ENCODE measurements around the gene NR2F2. TPM values are rescaled to one million over a fixed set of nuclear protein-coding genes. Genes with fewer than 3 reads are reported as not detected.

NR2F2 gene
- total RNA-seq, 1 experiment from 2014 or later = 53.7 TPM

DNA sequence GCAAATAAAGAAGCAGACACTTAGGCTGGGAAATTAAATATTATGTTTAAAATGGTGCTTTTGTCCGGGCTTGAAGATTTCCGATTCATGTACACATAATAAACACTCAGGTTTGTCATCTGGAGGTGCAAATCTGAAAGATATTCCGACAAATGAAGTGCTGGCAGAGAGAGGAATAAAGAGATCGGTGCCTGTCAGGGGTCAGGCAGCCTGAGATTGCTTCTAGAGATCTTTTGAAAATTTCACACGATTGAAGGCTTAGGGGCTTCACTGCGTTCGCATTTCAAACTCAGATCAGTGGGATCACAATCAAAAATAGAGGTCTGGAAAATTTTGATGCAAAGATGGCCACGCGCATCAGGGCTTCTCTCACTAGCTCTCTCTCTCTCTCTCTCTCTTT, 33.2 kb downstream of the NR2F2 start:
- intact Hi-C loops (cut with micrococcal nuclease; ENCODE audit: unreplicated experiment) = loop anchor here (5.0 kb wide), 1 partner anchor 219 kb away; no protein-coding TSS in a partner anchor
- ATAC-seq = no peak
- no peak overlapping the region for H3K27ac ChIP-seq (ENCODE audit: low read length)
- in situ Hi-C loops (cut with HindIII; ENCODE audit: low pct_unique_long_range_greater_than_20kb, low sequenced_read_pairs) = no loop called here
- no peaks in the 10 kb centered on the region; the same call in 1 of the 2 replicates for H3K4me1 ChIP-seq (ENCODE audit: control insufficient read depth, insufficient read depth, low read length)
- DNase-seq (ENCODE audit: low read depth, low spot score) = no peak
- H3K27me3 ChIP-seq (ENCODE audit: control insufficient read depth, insufficient read depth, low read length) = no peaks in the 10 kb centered on the region
- no peak overlapping the region for H3K4me3 ChIP-seq (ENCODE audit: low read depth in 2 of 2, low read length in 2 of 2)
- H3K9me3 ChIP-seq (ENCODE audit: control insufficient read depth, insufficient read depth, low read depth, low read length) = no peaks in the 10 kb centered on the region
- H3K36me3 ChIP-seq (ENCODE audit: control insufficient read depth, insufficient read depth, low read length) = no peaks in the 10 kb centered on the region
- BruUV-seq (replicated peaks) = no TSS peak
- no peak for TF ChIP-seq TCF7L2 (IDR thresholded peaks at IDR 0.05; ENCODE audit: low read depth, low read length)
- TF ChIP-seq POLR2AphosphoS5 (IDR thresholded peaks at IDR 0.05; ENCODE audit: low read depth, low read length) = no peak
- TF ChIP-seq SIN3A (IDR thresholded peaks at IDR 0.05; ENCODE audit: borderline replicate concordance, insufficient read depth, low read depth, low read length) = no peak
- TF ChIP-seq, protein P1, sequence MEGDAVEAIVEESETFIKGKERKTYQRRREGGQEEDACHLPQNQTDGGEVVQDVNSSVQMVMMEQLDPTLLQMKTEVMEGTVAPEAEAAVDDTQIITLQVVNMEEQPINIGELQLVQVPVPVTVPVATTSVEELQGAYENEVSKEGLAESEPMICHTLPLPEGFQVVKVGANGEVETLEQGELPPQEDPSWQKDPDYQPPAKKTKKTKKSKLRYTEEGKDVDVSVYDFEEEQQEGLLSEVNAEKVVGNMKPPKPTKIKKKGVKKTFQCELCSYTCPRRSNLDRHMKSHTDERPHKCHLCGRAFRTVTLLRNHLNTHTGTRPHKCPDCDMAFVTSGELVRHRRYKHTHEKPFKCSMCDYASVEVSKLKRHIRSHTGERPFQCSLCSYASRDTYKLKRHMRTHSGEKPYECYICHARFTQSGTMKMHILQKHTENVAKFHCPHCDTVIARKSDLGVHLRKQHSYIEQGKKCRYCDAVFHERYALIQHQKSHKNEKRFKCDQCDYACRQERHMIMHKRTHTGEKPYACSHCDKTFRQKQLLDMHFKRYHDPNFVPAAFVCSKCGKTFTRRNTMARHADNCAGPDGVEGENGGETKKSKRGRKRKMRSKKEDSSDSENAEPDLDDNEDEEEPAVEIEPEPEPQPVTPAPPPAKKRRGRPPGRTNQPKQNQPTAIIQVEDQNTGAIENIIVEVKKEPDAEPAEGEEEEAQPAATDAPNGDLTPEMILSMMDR (IDR thresholded peaks at IDR 0.05) = no peak
- TF ChIP-seq, protein P2, sequence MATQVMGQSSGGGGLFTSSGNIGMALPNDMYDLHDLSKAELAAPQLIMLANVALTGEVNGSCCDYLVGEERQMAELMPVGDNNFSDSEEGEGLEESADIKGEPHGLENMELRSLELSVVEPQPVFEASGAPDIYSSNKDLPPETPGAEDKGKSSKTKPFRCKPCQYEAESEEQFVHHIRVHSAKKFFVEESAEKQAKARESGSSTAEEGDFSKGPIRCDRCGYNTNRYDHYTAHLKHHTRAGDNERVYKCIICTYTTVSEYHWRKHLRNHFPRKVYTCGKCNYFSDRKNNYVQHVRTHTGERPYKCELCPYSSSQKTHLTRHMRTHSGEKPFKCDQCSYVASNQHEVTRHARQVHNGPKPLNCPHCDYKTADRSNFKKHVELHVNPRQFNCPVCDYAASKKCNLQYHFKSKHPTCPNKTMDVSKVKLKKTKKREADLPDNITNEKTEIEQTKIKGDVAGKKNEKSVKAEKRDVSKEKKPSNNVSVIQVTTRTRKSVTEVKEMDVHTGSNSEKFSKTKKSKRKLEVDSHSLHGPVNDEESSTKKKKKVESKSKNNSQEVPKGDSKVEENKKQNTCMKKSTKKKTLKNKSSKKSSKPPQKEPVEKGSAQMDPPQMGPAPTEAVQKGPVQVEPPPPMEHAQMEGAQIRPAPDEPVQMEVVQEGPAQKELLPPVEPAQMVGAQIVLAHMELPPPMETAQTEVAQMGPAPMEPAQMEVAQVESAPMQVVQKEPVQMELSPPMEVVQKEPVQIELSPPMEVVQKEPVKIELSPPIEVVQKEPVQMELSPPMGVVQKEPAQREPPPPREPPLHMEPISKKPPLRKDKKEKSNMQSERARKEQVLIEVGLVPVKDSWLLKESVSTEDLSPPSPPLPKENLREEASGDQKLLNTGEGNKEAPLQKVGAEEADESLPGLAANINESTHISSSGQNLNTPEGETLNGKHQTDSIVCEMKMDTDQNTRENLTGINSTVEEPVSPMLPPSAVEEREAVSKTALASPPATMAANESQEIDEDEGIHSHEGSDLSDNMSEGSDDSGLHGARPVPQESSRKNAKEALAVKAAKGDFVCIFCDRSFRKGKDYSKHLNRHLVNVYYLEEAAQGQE (IDR thresholded peaks at IDR 0.05; ENCODE audit: insufficient read depth in 1 of 2, low read depth in 2 of 2, low read length in 1 of 2) = no peak
- CTCF ChIA-PET = no interaction called here
- POLR2A ChIA-PET = interaction anchor here (0.7 kb wide), 1 partner anchor 1205 kb away, joined by 3 read pairs; no protein-coding TSS in a partner anchor

DNA sequence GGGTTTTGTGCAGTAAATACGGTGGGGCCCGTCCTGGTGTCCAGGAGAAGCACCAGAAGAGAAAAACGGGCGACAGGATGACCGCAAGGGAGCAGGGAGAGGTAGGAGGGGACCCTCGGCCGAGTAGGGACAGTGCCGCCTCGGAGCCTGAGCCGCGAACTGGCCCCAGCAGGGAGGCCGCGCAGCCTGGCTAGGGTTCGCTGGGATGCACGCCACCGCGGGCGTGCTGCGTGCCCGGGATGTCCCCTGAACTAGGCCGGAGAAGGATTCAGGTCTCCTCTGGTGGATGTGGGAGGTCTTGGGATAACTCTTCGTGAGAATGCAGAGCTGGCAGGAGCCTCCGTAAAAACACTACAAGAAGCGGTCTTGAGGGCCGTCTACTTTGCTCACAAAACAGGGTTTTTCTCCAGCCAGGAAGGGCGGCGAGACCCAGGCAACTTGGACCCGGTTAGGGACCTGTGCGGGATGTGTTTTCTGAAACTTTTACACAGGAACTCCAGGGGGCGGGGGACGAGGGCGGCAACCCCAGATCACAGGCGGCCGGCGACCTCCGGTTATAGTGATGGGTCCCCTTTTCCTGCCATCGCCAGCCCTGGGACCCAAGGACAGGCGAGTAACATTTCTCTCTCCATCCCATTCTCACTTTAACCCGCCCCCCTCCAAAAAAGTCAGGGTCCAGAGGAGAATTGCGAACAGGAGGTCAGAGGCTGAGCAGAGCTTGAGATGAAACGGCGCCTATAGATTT, 35.5 kb downstream of the NR2F2 start:
- ATAC-seq = no peak
- POLR2A ChIA-PET = no interaction called here
- in situ Hi-C loops (cut with HindIII; ENCODE audit: low pct_unique_long_range_greater_than_20kb, low sequenced_read_pairs) = no loop called here

More for the DNA sequence above, 35.5 kb downstream of the NR2F2 start:
- intact Hi-C loops (cut with micrococcal nuclease; ENCODE audit: unreplicated experiment) = no loop called here
- BruUV-seq (replicated peaks) = no TSS peak
- CTCF ChIA-PET = no interaction called here
- Histone ChIP-seq H3K27me3 (ENCODE audit: control insufficient read depth, insufficient read depth, low read length) (no peaks in the 10 kb centered on the region), H3K36me3 (ENCODE audit: control insufficient read depth, insufficient read depth, low read length) (no peaks in the 10 kb centered on the region), H3K27ac (ENCODE audit: low read length) (no peak overlapping the region), H3K4me3 (ENCODE audit: low read depth in 2 of 2, low read length in 2 of 2) (no peak overlapping the region), H3K9me3 (ENCODE audit: control insufficient read depth, insufficient read depth, low read depth, low read length) (no peaks in the 10 kb centered on the region), H3K4me1 (ENCODE audit: control insufficient read depth, insufficient read depth, low read length) (no peaks in the 10 kb centered on the region; the same call in 1 of the 2 replicates)
- DNase-seq (ENCODE audit: low read depth, low spot score) = no peak
- TF ChIP-seq, protein P1 (IDR thresholded peaks at IDR 0.05) = no peak
- no peak for TF ChIP-seq SIN3A (IDR thresholded peaks at IDR 0.05; ENCODE audit: borderline replicate concordance, insufficient read depth, low read depth, low read length)
- no peak for TF ChIP-seq POLR2AphosphoS5 (IDR thresholded peaks at IDR 0.05; ENCODE audit: low read depth, low read length)
- TF ChIP-seq, protein P2 (IDR thresholded peaks at IDR 0.05; ENCODE audit: insufficient read depth in 1 of 2, low read depth in 2 of 2, low read length in 1 of 2) = no peak
- TF ChIP-seq TCF7L2 (IDR thresholded peaks at IDR 0.05; ENCODE audit: low read depth, low read length) = no peak

All from Panc1 (cell line).